GM21529 (cell line): ENCODE measurements around the gene S1PR1.

Source experiments
- ATAC-seq: cut with Tn5 transposase; IDR thresholded peaks from one replicate; pipeline ENCODE4 v1.9.1; 2021; ENCODE audit not compliant: unreplicated experiment

S1PR1 gene

DNA sequence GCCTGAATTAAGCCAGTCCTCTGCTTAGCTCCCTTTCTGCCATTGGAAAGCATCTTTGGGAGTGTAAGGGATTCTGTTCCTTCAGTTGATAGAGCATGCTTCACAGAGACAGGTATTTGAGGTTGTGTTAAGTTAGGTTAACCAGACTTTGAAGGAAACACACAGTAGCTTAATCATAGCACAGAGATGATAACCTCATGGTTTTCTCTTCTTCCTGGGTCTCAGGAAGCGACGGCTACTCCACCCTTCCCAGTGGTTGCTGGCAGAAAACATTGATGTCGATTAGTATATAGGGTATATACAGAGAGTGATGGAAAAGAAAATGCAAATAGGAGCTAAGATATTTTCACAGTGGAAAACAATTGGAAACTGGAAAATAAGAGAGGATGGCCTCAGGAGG is 42.0 kb downstream of the S1PR1 start:
- ATAC-seq, result no peak

DNA sequence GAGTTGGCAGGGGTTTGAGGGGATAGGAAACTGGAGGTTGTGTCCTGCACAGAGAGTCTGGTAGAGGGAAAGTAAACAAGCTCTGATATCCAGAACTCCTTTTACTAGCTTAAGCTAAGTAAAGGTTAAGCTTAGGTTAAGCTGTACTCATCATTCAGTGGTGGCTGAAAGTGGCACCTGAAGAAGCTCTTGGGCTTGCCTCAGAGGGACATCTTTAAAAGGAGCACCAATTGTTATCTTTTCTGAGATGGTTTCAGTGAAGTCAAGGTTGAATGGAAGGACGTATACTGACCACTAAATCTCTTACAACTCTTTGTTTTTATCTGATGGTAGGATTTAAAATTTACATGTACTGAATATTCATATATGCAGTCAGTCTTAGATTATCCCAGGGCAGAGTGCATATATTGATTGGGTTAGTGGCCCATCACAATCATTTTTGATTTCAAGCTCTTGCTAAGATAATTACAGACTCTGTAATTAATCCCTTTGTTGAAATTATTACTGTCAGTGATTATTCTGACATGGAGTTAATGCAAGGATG is 43.3 kb downstream of the S1PR1 start:
- no peak for ATAC-seq

DNA sequence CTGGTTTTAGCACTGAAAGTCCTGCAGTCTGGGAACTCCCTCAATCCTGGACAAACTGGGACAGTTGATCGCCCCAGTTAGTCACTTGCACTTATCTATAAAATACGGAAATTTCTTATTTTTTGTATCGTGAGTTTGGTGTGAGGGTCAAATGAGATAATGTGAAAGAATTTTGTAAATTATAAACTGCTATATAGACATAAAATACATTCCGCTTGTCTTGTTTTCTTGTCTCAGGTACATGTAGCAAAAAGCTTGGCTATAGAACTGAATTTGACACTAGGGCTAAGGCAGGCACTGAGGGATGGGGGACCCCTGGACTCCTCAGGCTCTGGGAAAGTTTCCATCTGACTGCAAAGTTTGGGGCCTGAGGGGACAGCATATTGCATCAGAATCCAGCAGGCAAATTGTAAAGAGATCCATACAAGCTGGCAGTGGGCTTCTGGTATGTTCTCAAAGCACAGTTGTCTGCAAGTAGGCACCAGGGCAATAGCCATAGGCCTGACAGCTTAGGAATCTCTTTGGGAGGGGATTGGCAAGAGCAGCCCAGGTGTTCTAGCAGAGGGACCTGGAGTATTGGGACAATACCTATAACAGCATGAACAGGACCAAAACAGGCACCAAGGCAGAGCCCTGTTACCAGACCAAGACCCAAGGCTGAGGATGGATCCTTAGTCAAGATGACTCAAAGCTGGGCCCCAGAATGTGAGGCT is 44.3 kb downstream of the S1PR1 start:
- ATAC-seq, result no peak

DNA sequence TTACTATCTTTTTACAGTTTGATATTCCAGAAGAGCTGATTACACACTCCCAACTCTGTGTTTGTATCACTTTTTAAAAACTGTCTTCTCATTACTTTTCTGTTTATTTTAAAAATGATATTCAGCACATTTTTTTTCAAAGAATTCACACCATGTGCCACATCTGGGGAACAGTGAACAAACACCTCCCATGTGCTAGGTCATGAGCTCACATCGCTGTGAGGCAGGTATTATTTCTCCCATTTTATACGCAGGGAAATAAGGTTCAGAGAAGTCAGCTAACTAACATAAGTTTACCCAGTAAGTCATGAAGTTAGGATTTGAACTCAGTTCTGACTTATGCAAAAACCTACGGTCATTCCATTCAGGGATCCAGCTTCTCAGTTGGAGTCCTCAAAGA is 44.9 kb downstream of the S1PR1 start:
- ATAC-seq, result no peak

DNA sequence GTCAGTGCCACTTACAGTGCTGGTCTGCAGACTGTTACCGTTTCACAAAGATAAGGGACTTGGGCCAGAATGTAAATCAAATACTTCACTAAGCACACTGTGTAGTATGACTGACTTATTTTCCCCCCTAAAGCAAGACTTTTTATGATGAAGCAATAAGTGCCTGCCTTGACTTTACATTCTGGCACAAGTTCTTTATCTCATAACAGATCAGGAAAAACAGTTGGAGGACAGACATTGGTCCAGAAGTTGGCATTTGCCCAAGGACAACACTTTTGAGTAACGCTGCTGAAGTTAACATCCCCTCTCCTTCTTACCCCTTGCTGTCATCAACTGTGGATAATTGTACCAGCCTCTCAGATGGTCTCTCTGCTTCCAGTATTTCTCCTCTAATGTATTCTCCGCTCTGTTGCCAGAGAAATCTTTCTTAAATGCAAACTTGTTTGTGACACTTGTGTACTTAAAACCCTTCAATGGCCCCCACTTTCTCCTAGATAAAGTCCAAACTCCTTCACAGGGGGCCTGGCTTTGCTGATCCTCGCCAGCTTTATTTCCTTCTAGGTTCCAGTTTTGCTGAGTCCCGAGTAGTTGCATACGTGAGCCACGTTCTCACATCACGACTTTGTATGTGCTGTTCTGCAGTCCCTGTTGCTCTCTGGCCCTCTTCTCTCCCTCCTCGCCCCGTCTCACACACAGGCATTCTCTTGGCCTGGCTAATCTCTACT is 45.7 kb downstream of the S1PR1 start:
- no peak for ATAC-seq

DNA sequence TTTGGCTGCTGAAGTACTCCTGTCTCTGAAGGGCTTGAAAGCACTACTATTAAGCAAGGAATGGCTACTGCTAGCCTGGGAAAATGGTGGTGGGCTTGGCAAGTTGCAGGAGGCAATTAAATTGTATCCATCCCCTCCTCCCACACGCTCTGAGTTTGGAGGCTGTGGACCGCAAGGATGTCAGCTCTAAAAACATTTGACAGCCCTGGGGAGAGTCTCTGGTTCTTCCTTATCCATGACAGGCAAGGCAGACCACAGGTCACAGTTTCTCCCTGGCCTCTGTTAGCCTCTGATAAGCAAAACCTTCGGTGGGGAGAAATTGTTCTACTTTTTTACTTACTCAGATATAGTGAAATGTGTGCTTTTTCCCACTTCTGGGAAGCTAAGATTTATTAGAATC is 46.6 kb downstream of the S1PR1 start:
- no peak for ATAC-seq

DNA sequence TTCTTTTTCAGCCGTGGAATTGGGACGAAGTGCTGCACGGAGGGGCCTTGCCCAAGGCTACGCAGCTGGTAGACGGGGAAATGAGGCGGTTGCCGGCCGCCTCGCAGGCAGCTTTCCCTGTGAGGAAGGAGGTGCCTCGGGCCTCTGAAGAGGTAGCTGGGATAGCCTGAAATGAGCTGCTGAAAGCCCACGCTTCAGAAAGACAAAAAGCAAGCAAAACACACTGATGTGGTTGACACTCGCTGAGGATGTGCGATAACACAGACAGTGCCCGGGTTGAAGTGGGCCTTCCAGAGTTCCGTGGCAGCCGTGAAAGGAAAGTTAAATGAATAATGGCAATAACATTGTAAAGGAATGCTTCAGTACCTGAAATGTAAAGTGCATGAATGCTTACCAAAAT is 47.2 kb downstream of the S1PR1 start:
- no peak for ATAC-seq

DNA sequence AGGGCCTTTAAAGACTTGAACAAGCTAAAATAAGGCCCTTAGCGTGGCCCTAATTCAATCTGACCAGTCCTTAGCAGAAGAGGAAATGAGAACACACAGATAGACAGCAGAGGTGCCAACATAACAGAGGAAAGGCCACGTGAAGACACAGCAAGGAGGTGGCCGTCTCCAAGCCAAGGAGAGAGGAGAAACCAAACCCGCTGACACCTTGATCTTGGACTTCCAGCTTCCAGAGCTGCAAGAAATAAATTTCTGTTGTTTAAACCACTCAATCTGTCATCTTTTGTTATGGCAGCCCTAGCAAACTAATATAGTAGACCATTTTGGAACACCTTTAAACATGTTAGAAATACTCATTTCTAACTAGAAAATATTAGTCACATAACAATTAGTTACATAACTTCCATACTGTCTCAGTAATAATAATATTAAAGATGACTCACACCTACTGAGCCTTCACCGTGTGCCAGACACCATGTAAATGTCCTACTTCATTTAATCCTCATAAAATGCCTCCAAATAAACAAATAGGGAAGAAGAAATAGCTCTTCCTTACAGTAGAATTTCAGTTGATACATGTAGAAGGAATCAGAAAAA is 47.9 kb downstream of the S1PR1 start:
- no peak for ATAC-seq

DNA sequence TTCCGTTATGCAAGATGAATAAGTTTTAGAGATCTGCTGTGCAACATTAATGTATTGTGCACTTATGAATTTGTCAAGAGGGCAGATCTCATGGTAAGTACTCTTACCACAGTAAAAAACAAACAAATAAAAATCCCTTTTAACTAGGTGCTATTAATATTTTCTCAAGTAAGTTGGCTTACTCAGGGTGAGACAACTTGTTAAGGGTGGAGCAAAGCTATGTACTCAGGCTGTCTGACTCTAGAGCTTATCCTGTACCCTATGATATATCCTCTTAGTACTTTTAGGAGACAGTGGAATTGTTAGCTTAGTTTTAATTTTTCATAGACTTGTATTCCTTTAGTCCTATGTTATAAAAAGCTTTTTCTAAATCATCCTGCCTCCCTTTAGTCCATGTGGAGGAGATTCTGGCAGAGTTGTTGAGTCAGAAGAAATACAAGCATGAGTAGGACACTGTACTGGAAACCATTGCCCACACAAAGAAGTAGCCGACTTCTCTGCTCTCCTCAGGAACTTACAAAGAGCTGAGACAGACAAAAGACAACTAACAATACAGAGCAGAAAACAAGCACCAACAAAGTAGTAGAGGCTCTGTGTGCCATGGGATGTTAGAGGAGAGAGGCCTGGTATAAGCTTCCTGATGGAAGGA is 49.2 kb downstream of the S1PR1 start:
- no peak for ATAC-seq

DNA sequence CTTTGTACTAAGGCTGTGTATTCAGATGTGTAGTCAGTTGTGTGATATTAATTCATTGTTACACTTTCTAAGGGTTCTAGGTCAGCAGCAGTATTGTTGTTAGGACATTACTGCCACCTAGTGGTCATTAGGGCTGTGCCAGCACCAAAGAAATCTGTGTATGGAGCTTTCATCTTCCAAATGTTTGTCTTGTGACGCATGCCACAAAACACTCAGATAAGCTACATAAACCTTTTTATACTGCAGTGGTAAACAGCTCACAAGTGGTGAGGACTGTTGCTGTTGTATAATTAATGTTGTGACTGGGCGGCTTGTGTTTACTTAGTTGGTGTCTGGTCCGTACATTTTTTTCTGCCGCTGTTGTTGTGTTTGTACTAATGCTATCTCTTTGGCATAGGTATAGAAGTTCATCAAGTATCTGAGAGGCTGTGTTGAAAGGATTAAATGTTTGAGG is 51.7 kb downstream of the S1PR1 start:
- ATAC-seq, result peak; percentile 58

DNA sequence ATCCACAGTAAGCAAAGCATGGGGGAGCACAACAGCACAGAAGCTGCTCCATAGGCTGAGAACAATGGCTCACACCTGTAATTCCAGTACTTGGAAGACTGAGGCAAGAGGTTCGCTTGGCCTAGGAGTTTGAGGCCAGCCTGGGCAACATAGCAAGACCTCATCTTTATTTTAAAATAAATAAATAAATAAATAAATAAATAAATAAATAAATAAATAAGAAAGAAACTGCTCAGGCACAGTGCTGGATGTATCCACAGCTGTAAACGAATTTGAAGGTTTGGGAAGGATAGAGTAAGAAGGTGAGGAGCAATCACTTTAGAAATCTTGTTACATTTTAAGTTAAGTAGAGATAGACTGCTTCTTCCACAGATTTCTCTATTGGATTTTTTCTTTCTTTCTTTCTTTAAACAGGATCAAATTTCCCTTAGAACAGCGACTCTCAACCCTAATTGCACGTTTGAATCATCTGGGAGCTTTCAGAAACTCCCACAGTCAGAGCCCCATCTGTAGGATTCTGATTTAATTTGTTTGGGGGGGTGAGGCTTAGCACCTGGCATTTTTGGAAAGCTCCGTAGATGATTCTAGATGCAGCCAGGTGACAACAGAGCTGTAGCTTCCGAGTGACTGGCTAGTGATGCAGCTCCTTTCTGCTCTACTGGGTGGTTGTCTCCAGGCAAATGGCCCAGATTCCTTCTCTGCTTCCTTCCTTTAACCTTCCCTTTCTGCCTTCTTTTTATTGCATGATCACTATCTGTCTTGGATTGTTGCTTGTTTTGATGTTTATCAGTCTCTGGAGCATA is 53.5 kb downstream of the S1PR1 start:
- no peak for ATAC-seq
